ENCODE data around the gene WDR46.
A peak's percentile ranks its signal among the peaks of the same experiment; 100 is the strongest.
"Not testable (repeated sequence)": the region's sequence is repeated elsewhere in the genome, so short reads cannot be mapped to it uniquely, and the experiment has no call there.

Gene WDR46

GRCh38 chr6:33272275-33273128 lies 16.5 kb downstream of the WDR46 start:
- no peak for DNase-seq (ENCODE audit: low read depth, low spot score)
- peak overlapping the region; percentile 90 for H3K27ac ChIP-seq

DNA sequence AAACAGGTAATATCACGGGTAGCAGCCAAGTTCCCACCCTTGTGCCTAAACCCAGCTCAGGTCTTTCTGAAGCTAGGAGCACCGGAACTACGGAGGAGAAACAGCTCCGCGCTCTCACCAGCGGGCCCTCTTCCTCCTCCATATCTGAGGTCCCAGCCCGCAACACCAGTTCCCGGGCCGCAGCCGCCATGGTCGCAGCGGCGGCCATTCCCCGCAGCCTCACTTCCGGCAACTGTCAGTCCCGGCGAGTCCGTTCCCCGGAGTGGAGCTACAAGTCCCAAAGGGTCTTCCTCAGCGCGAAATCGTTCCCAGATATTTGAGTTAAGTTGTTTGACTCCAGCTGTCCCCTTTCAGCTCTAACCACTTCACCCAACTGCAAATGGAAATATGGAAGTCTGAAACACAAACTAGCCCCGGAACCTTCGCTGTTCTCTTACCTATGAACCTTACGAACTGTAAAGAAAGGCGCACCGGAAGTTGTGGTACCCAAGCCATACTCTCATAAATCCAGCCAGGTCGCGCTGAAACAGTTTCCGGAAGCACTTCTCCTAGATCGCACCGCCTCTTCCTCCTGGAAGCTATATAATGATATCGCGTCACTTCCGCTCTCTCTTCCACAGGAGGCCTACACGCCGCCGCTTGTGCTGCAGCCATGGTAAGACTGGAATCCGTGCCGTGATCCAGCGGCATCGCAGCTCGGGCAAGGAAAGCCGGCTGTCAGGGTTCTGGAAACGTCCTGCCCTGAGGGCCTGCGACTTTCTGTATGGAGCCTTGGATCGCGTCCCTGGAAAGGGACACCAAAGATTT lies 17.4 kb downstream of the WDR46 start, which contains the start of the genes RPS18 and VPS52:
Gene RPS18, plus strand, starts transcription at position 608 of the 807 bp plus-strand sequence. Its CDS starts 45 bp downstream, at position 653.
Gene VPS52, minus strand, starts transcription at position 409 of the 807 bp plus-strand sequence. Its CDS starts 201 bp downstream, at position 208.
- H3K27ac ChIP-seq: peak within 1 kb of the TSS; percentile 90
- DNase-seq (ENCODE audit: low read depth, low spot score): peak; percentile 98

- H3K27ac ChIP-seq: peak overlapping the region; percentile 90
- no peak for DNase-seq (ENCODE audit: low read depth, low spot score)
These were observed 17.9 kb downstream of the WDR46 start for GRCh38 chr6:33271117-33271467.

GRCh38 chr6:33264015-33264414 lies 25.0 kb downstream of the WDR46 start:
- no peak for DNase-seq (ENCODE audit: low read depth, low spot score)

DNA sequence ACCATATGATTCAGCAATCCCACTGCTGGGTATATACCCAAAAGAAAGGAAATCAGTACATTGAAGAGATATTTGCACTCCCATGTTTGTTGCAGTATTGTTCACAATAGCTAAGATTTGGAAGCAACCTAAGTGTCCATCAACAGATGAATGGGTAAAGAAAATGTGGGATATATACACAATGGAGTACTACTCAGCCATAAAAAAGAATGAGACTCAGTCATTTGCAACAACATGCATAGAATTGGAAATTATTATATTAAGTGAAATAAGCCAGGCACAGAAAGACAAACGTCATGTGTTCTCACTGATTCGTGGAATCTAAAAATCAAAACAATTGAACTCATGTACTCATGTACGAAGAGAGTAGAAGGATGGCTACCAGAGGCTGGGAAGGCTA lies 26.5 kb downstream of the WDR46 start:
- H3K27ac ChIP-seq; DNase-seq (ENCODE audit: low read depth, low spot score): not testable (repeated sequence)

More at GRCh38 chr6:33264015-33264414, 25.0 kb downstream of the WDR46 start:
- H3K27ac ChIP-seq: no peak overlapping the region

DNA sequence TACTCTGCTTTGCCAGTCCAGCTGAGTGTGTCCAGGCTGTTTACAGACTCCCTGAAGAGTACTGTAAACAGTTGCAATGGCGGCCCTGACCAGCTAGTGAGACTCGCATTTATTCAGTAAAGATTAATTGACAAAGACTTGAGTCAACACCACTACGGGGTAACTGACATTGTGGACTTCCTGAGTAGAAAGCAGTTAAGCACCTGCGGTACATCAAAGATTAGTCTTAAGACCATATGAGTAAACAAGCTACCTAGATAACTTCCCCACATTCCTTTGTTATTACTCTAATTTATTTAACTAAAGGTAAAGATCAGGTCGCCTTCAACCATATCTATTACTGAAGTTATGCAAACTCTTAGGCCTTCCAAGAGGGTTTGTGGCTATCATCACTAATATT lies 30.0 kb downstream of the WDR46 start:
- peak; percentile 72 for DNase-seq (ENCODE audit: low read depth, low spot score)

GRCh38 chr6:33254591-33254990 lies 34.4 kb downstream of the WDR46 start:
- DNase-seq (ENCODE audit: low read depth, low spot score): no peak
- H3K27ac ChIP-seq: no peak overlapping the region

More for the DNA sequence above, 30.0 kb downstream of the WDR46 start:
- peak overlapping the region; percentile 28 for H3K27ac ChIP-seq

DNA sequence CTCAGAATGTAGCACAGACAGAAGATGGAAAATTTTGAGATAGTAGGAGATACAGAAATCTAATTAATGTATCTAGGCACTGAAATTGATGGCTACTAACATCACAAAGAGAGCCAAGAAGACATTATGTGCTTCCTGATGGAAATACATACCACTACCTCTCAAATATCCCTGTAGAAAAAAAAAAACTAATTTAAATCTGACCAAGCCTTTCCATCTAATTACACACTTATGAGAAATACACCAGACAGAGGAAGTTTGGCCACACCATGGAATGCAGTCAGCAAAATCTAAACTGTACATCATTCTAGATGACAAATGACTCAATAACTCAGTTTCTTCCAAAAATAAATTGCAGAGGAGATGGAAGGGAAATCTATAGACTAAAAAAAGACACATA lies 36.3 kb downstream of the WDR46 start:
- DNase-seq (ENCODE audit: low read depth, low spot score): no peak
- H3K27ac ChIP-seq: peak overlapping the region; percentile 1

GRCh38 chr6:33251395-33252012 lies 37.5 kb downstream of the WDR46 start:
- H3K27ac ChIP-seq: no peak overlapping the region
- no peak for DNase-seq (ENCODE audit: low read depth, low spot score)

GRCh38 chr6:33250731-33251130 lies 38.3 kb downstream of the WDR46 start:
- peak overlapping the region; percentile 95 for H3K27ac ChIP-seq

DNA sequence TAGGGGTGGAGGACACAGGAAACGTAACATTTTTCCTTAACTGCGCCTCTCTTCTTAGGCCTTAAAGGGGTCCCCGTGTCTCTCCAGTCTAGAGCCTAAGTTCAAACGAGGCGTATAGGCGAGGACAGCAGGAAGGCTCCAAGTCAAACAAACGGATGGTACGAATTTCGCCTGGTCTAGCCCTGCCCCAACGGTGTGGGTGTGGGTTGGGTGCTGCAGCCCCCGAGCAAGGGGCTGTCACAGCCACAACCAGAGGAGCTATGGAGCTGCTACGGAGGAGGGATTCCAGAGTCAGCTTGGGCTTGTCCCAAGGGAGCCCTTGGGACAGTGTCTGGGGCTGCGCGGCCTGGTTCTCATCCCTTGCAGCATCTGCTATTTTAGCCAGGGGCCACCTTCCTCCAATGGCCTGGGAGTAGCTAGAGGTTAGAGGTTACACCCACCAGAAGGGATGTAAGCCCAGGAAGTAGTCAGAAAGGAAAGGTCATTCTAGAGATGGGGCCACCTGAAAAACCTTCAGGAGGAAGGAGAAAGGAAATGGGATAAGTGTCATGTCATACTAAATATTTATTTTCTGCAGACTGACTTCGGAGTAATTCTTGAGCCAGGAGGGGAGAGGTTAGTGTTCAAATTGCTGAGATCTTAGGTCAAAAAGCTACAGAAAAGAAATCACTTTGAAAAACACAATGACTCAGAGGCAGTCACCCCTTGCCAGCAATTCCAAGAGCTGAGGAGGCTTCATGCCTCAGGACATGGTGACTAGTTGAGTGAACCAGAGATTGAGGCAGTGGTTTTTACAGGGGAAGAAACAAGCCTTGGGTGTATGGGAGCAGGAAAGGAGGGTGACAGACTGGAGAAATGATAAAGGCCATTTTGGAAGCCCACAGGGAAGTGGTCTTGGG lies 39.1 kb downstream of the WDR46 start:
- H3K27ac ChIP-seq: peak overlapping the region; percentile 95
- peak; percentile 64 for DNase-seq (ENCODE audit: low read depth, low spot score)

More at GRCh38 chr6:33250731-33251130, 38.3 kb downstream of the WDR46 start:
- no peak for DNase-seq (ENCODE audit: low read depth, low spot score)

GRCh38 chr6:33248932-33249731 lies 39.9 kb downstream of the WDR46 start:
- DNase-seq (ENCODE audit: low read depth, low spot score): peak; percentile 97
- peak overlapping the region; percentile 95 for H3K27ac ChIP-seq

- DNase-seq (ENCODE audit: low read depth, low spot score): no peak
- H3K27ac ChIP-seq: peak overlapping the region; percentile 95
These were observed 40.5 kb downstream of the WDR46 start for GRCh38 chr6:33248643-33248931.

- peak overlapping the region; percentile 95 for H3K27ac ChIP-seq
- no peak for DNase-seq (ENCODE audit: low read depth, low spot score)
These were observed 40.9 kb downstream of the WDR46 start for GRCh38 chr6:33247977-33248642.

- no peak overlapping the region for H3K27ac ChIP-seq
- DNase-seq (ENCODE audit: low read depth, low spot score): no peak
These were observed 45.6 kb downstream of the WDR46 start for GRCh38 chr6:33243476-33243875.

GRCh38 chr6:33241968-33242367 lies 47.1 kb downstream of the WDR46 start:
- no peak overlapping the region for H3K27ac ChIP-seq
- DNase-seq (ENCODE audit: low read depth, low spot score): no peak

DNA sequence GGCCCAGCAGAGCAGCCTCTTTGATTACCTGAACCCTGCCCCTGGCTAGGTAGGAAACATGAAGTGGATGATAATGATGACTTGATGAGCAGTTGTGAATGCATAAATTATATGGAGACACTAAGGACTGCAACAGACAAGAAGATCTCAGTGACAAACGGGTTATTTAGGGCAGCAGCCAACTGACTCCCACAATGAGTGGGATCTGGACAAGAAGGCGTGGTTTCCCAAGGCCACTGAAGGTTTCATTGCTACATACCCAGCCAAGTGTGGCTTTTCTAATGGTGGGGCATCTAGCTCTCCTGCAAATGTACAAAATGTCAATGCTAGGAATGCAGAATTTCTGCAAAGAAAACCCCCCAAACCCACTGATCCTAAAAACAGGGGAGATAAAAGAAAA lies 51.3 kb downstream of the WDR46 start:
- no peak overlapping the region for H3K27ac ChIP-seq
- no peak for DNase-seq (ENCODE audit: low read depth, low spot score)

DNA sequence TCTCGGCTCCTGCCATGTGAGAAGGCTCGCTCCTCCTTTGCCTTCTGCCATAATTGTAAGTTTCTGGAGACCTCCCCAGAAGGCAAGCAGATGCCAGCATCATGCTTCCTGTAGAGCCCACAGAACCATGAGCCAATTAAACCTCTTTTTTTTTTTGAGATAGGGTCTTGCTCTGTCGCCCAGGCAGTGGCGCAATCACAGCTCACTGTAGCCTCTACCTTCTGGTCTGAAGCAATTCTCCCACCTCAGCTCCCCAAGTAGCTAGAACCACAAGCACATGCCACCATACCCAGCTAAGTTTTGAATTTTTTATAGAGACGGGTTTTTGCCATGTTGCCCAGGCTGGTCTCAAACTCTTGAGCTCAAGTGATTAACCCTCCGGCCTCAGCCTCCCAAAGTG lies 52.2 kb downstream of the WDR46 start:
- H3K27ac ChIP-seq: no peak overlapping the region

More for the DNA sequence above, 52.2 kb downstream of the WDR46 start:
- DNase-seq (ENCODE audit: low read depth, low spot score): no peak
